GM23338 (cell line): ENCODE data around the gene ECHDC3. TPM values are rescaled to one million over a fixed set of nuclear protein-coding genes. Genes with fewer than 3 reads are reported as not detected.

Source experiments
- ATAC-seq: fragments of 200-7000 bp; cut with Tn5 transposase; 3 replicates; pipeline ENCODE4 v1.9.1; 2020
- DNase-seq: peaks from one replicate; pipeline ENCODE4 v3.0.0-alpha.2; 2015; ENCODE audit warnings: low spot score
- H2AFZ ChIP-seq: fragments of 200-600 bp; sonication (generic); 2 replicates; pipeline ENCODE4 v1.8.0; 2016; ENCODE audit warnings: antibody characterized with exemption, mild to moderate bottlenecking, moderate library complexity
- H3F3A ChIP-seq: fragments of 200-600 bp; sonication (generic); replicated peaks from 2 replicates; pipeline ENCODE4 v1.8.0; 2017; ENCODE audit warnings: antibody characterized with exemption, mixed run types, low read depth
- H3K27ac ChIP-seq: fragments of 200-600 bp; sonication (generic); 2 replicates; pipeline ENCODE4 v1.6.1; 2016; ENCODE audit warnings: low read depth
- H3K27me3 ChIP-seq: fragments of 200-600 bp; sonication (generic); 2 replicates; pipeline ENCODE4 v1.8.0; 2016; ENCODE audit warnings: mild to moderate bottlenecking, mixed run types, moderate library complexity; ENCODE audit not compliant: insufficient read depth
- H3K36me3 ChIP-seq: fragments of 200-600 bp; sonication (generic); 2 replicates; pipeline ENCODE4 v1.8.0; 2016; ENCODE audit warnings: mild to moderate bottlenecking; ENCODE audit not compliant: insufficient read depth
- H3K4me1 ChIP-seq: fragments of 200-600 bp; sonication (generic); 2 replicates; pipeline ENCODE4 v1.8.0; 2016; ENCODE audit warnings: mild to moderate bottlenecking, moderate library complexity; ENCODE audit not compliant: insufficient read depth
- H3K4me2 ChIP-seq: fragments of 200-600 bp; sonication (generic); 2 replicates; pipeline ENCODE4 v1.7.1; 2017; ENCODE audit warnings: mixed run types
- H3K4me3 ChIP-seq: fragments of 200-600 bp; sonication (generic); 2 replicates; pipeline ENCODE4 v1.6.1; 2016; ENCODE audit warnings: mixed run types
- H3K79me2 ChIP-seq: fragments of 200-600 bp; sonication (generic); replicated peaks from 2 replicates; pipeline ENCODE4 v1.8.0; 2017; ENCODE audit warnings: mild to moderate bottlenecking; ENCODE audit not compliant: insufficient read depth
- H3K9me2 ChIP-seq: fragments of 200-600 bp; sonication (generic); 2 replicates; pipeline ENCODE4 v1.8.0; 2017; ENCODE audit not compliant: insufficient read depth
- H4K20me1 ChIP-seq: fragments of 200-600 bp; sonication (generic); replicated peaks from 2 replicates; pipeline ENCODE4 v1.8.0; 2017; ENCODE audit warnings: mild to moderate bottlenecking; ENCODE audit not compliant: insufficient read depth
- H3K27ac Mint-ChIP-seq: 2 replicates; pipeline ENCODE4 v1.8.0; 2020; ENCODE audit warnings: inconsistent platforms, mild to moderate bottlenecking, moderate library complexity, mixed read lengths
- H3K27me3 Mint-ChIP-seq: 3 replicates; pipeline ENCODE4 v1.8.0; 2022; ENCODE audit warnings: low read depth, mild to moderate bottlenecking, moderate library complexity, mixed read lengths, inconsistent platforms; ENCODE audit not compliant: insufficient read depth, poor library complexity
- H3K36me3 Mint-ChIP-seq: 3 replicates; pipeline ENCODE4 v1.8.0; 2021; ENCODE audit warnings: low read depth, mild to moderate bottlenecking, inconsistent platforms, moderate library complexity, mixed read lengths
- H3K4me1 Mint-ChIP-seq: 3 replicates; pipeline ENCODE4 v1.8.0; 2020; ENCODE audit warnings: mild to moderate bottlenecking, inconsistent platforms, mixed read lengths
- H3K4me3 Mint-ChIP-seq: 3 replicates; pipeline ENCODE4 v1.8.0; 2021; ENCODE audit warnings: moderate library complexity, mild to moderate bottlenecking, inconsistent platforms, mixed read lengths
- H3K9me3 Mint-ChIP-seq: 3 replicates; pipeline ENCODE4 v1.8.0; 2020; ENCODE audit warnings: moderate library complexity, mild to moderate bottlenecking, inconsistent platforms, mixed read lengths
- CREB1 ChIP-seq: fragments of 250-450 bp; sonication (Bioruptor Pico); IDR thresholded peaks from 2 replicates; pipeline ENCODE4 v1.5.0; 2020; ENCODE audit warnings: low read depth, mild to moderate bottlenecking, moderate library complexity
- CTCF ChIP-seq, 2 experiments: fragments of 200-600 bp in 1 of 2; sonication (generic) in 1 of 2; conservative IDR thresholded peaks; 2 replicates each; pipeline versions ENCODE4 v1.5.1 to v1.6.1; 2016 to 2017; ENCODE audit warnings: antibody characterized with exemption in 2 of 2, low read depth in 2 of 2, mild to moderate bottlenecking in 2 of 2, moderate library complexity in 1 of 2
- EZH2 ChIP-seq: fragments of 200-600 bp; sonication (generic); IDR thresholded peaks from one replicate; pipeline ENCODE4 v1.8.0; 2017; ENCODE audit warnings: antibody characterized with exemption, mild to moderate bottlenecking, low read depth; ENCODE audit not compliant: unreplicated experiment
- EZH2phosphoT487 ChIP-seq: fragments of 200-600 bp; sonication (generic); IDR thresholded peaks from one replicate; pipeline ENCODE4 v1.8.1; 2018; ENCODE audit warnings: antibody characterized with exemption; ENCODE audit not compliant: unreplicated experiment
- JUNB ChIP-seq: IDR thresholded peaks from one replicate; pipeline ENCODE4 v1.6.1; 2016; ENCODE audit warnings: antibody characterized with exemption; ENCODE audit not compliant: unreplicated experiment
- NANOG ChIP-seq: IDR thresholded peaks from 2 replicates; pipeline ENCODE4 v1.6.1; 2016; ENCODE audit warnings: antibody characterized with exemption, borderline replicate concordance
- POLR2AphosphoS5 ChIP-seq: IDR thresholded peaks from 2 replicates; pipeline ENCODE4 v1.6.1; 2016; ENCODE audit warnings: antibody characterized with exemption, low read depth
- STAT1 ChIP-seq: IDR thresholded peaks from one replicate; pipeline ENCODE4 v1.6.1; 2016; ENCODE audit warnings: antibody characterized with exemption; ENCODE audit not compliant: unreplicated experiment
- ZNF114 ChIP-seq: fragments of 250-450 bp; sonication (Bioruptor Pico); IDR thresholded peaks from 2 replicates; pipeline ENCODE4 v1.5.0; 2020; ENCODE audit warnings: mild to moderate bottlenecking, moderate library complexity
- ZNF331 ChIP-seq: fragments of 250-450 bp; sonication (Bioruptor Pico); IDR thresholded peaks from 2 replicates; pipeline ENCODE4 v1.5.0; 2020; ENCODE audit warnings: low read depth, mild to moderate bottlenecking, moderate library complexity
- ZNF462 ChIP-seq: fragments of 250-450 bp; sonication (Bioruptor Pico); IDR thresholded peaks from 2 replicates; pipeline ENCODE4 v1.5.0; 2020; ENCODE audit warnings: mild to moderate bottlenecking, moderate library complexity
- polyA plus RNA-seq: library from polyadenylated mRNA; unstranded; fragments of >200 nt; fragmentation: Nextera tagmentation; extraction: Ambion mirVana; gene quantifications from 2 replicates; pipeline ENCODE4 v1.2.1, GENCODE V29; 2016
- total RNA-seq: library from RNA; depleted of rRNA; stranded (reverse); fragments of >200 nt; shearing (Covaris generic); gene quantifications from 2 replicates; pipeline ENCODE4 v1.2.3, GENCODE V29; 2014
- TF ChIP-seq, protein P1 (sequence below): IDR thresholded peaks from 2 replicates; pipeline ENCODE4 v1.6.1; 2016; ENCODE audit warnings: antibody characterized with exemption
- TF ChIP-seq, protein P2 (sequence below): IDR thresholded peaks from one replicate; pipeline ENCODE4 v1.6.1; 2018; ENCODE audit warnings: antibody characterized with exemption; ENCODE audit not compliant: unreplicated experiment

Gene ECHDC3
- total and polyA plus RNA-seq, 2 experiments from 2014 or later = 16.3 to 50.1 TPM

DNA sequence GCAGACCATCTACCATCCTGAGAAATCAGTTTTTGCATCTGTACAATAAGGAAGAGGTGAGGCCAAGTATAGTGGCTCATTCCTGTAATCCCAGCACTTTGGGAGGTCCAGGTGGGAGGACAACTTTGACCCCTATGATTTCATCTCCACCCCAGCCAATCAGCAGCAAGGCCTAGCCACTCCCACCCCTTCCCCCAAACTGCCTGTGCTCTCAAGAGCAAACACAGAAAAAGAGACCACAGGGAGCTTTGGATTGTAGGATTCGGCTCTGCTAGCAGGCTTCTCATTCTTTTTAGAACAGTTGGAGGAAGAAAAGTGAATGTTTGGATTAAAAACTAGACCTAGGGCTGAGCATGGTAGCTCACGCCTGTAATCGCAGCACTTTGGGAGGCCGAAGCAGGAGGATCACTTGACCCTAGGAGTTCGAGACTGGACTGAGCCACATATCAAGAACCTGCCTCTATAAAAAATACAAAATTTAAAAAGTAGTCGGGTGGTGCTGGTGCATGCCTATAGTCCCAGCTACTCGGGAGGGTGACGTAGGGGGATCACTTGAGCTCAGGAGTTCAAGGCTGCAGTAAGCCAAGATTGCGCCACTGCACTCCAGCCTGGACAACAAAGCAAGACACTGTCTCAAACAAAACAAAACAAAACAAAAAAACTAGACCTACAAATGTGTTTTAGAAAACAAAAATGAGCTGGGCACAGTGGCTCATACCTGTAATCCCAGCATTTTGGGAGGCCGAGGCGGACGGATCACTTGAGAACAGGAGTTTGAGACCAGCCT is 55.9 kb downstream of the ECHDC3 start:
- TF ChIP-seq ZNF114 (CRISPR knock-in tag) (no peak), EZH2phosphoT487 (no peak), CREB1 (no peak), EZH2 (no peak), NANOG (no peak), POLR2AphosphoS5 (no peak), ZNF462 (no peak), STAT1 (no peak), JUNB (no peak), ZNF331 (CRISPR knock-in tag) (no peak), CTCF (conservative IDR thresholded peaks at IDR 0.05; ENCODE audit: low read depth in 2 of 2) (no peak)
- TF ChIP-seq, protein P1, sequence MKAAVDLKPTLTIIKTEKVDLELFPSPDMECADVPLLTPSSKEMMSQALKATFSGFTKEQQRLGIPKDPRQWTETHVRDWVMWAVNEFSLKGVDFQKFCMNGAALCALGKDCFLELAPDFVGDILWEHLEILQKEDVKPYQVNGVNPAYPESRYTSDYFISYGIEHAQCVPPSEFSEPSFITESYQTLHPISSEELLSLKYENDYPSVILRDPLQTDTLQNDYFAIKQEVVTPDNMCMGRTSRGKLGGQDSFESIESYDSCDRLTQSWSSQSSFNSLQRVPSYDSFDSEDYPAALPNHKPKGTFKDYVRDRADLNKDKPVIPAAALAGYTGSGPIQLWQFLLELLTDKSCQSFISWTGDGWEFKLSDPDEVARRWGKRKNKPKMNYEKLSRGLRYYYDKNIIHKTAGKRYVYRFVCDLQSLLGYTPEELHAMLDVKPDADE = no peak
- TF ChIP-seq, protein P2, sequence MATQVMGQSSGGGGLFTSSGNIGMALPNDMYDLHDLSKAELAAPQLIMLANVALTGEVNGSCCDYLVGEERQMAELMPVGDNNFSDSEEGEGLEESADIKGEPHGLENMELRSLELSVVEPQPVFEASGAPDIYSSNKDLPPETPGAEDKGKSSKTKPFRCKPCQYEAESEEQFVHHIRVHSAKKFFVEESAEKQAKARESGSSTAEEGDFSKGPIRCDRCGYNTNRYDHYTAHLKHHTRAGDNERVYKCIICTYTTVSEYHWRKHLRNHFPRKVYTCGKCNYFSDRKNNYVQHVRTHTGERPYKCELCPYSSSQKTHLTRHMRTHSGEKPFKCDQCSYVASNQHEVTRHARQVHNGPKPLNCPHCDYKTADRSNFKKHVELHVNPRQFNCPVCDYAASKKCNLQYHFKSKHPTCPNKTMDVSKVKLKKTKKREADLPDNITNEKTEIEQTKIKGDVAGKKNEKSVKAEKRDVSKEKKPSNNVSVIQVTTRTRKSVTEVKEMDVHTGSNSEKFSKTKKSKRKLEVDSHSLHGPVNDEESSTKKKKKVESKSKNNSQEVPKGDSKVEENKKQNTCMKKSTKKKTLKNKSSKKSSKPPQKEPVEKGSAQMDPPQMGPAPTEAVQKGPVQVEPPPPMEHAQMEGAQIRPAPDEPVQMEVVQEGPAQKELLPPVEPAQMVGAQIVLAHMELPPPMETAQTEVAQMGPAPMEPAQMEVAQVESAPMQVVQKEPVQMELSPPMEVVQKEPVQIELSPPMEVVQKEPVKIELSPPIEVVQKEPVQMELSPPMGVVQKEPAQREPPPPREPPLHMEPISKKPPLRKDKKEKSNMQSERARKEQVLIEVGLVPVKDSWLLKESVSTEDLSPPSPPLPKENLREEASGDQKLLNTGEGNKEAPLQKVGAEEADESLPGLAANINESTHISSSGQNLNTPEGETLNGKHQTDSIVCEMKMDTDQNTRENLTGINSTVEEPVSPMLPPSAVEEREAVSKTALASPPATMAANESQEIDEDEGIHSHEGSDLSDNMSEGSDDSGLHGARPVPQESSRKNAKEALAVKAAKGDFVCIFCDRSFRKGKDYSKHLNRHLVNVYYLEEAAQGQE = no peak
- H3K27me3 Mint-ChIP-seq = peaks cover 7% of the 10 kb centered on the region
- H3K4me1 Mint-ChIP-seq = peaks cover 19% of the 10 kb centered on the region
- Histone ChIP-seq H3F3A (no peaks in the 10 kb centered on the region), H3K27ac (peak overlapping the region; percentile 41), H4K20me1 (no peaks in the 10 kb centered on the region), H3K4me1 (no peaks in the 10 kb centered on the region), H3K4me2 (no peak overlapping the region), H3K4me3 (no peak overlapping the region), H3K79me2 (no peaks in the 10 kb centered on the region), H3K36me3 (no peaks in the 10 kb centered on the region; the same call in 1 of the 2 replicates), H2AFZ (peak overlapping the region; percentile 52; the same call in 1 of the 2 replicates), H3K9me2 (no peaks in the 10 kb centered on the region), H3K27me3 (no peaks in the 10 kb centered on the region)
- peaks cover 6% of the 10 kb centered on the region; the same call in 2 of the 3 replicates for H3K36me3 Mint-ChIP-seq
- peak overlapping the region; percentile 74 for H3K27ac Mint-ChIP-seq
- ATAC-seq = peak; percentile 24; the same call in 2 of the 3 replicates
- DNase-seq = no peak
- H3K9me3 Mint-ChIP-seq = peaks cover 7% of the 10 kb centered on the region
- no peak overlapping the region for H3K4me3 Mint-ChIP-seq
